ENCODE data around the gene IFRD1.

- TF ChIP-seq CTCF (IDR thresholded peaks at IDR 0.05) (no peak), EP300 (IDR thresholded peaks at IDR 0.05) (no peak), POLR2A (IDR thresholded peaks at IDR 0.05; ENCODE audit: low read depth) (no peak), POLR2AphosphoS5 (IDR thresholded peaks at IDR 0.05) (no peak)
Observed at GRCh38 chr7:112503361-112503972, 53.2 kb downstream of the IFRD1 start.
